Epithelial cell of proximal tubule (primary cell): Measurements from ENCODE around the gene TECPR1. TPM values are rescaled to one million over a fixed set of nuclear protein-coding genes. Genes with fewer than 3 reads are reported as not detected.

ENCODE experiments used
- DNase-seq: peaks from one replicate; pipeline ENCODE4 v3.0.0-alpha.2; 2011; ENCODE audit warnings: low read depth
- H3K4me3 ChIP-seq: 2 replicates; pipeline ENCODE4 v1.5.1; 2011; ENCODE audit warnings: low read depth, mild to moderate bottlenecking, low read length
- total RNA-seq: library from RNA; depleted of rRNA; stranded (reverse); fragments of >200 nt; gene quantifications from 2 replicates; pipeline ENCODE4 v1.2.3, GENCODE V29; 2015
- TF ChIP-seq, protein P1 (sequence below): conservative IDR thresholded peaks from 2 replicates; pipeline ENCODE4 v1.5.1; 2012; ENCODE audit warnings: low read depth, mild to moderate bottlenecking, low read length

TECPR1 gene
- total RNA-seq, 1 donor from 2014 or later: 16.7 TPM

DNA sequence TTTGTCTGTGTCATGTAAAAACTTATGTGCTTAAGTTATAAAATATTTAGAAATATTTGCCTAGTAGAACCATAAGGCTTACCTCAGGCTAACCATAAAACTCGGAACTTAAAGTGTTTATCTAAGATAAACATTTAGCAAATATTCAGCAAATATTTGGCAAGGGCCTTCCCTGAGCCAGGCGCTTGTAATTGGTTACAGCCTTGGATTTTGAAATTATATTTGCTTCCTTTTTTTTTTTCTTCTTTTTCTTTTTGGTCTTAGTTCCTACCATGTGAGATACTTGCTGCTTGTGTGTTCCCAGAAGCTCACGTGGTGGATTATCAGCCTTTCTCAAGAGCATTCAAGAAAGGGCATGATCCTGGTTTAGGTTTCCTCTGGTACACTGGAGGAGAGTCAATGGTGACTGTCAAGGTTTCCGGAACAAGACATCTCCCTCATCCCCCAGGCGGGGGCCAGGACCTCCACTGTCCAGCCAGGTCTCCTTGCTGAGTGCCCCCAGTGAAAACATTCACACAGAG, 24.3 kb upstream of the TECPR1 start:
- no peak for DNase-seq
- H3K4me3 ChIP-seq: no peak overlapping the region
- TF ChIP-seq, protein P1, sequence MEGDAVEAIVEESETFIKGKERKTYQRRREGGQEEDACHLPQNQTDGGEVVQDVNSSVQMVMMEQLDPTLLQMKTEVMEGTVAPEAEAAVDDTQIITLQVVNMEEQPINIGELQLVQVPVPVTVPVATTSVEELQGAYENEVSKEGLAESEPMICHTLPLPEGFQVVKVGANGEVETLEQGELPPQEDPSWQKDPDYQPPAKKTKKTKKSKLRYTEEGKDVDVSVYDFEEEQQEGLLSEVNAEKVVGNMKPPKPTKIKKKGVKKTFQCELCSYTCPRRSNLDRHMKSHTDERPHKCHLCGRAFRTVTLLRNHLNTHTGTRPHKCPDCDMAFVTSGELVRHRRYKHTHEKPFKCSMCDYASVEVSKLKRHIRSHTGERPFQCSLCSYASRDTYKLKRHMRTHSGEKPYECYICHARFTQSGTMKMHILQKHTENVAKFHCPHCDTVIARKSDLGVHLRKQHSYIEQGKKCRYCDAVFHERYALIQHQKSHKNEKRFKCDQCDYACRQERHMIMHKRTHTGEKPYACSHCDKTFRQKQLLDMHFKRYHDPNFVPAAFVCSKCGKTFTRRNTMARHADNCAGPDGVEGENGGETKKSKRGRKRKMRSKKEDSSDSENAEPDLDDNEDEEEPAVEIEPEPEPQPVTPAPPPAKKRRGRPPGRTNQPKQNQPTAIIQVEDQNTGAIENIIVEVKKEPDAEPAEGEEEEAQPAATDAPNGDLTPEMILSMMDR: no peak

DNA sequence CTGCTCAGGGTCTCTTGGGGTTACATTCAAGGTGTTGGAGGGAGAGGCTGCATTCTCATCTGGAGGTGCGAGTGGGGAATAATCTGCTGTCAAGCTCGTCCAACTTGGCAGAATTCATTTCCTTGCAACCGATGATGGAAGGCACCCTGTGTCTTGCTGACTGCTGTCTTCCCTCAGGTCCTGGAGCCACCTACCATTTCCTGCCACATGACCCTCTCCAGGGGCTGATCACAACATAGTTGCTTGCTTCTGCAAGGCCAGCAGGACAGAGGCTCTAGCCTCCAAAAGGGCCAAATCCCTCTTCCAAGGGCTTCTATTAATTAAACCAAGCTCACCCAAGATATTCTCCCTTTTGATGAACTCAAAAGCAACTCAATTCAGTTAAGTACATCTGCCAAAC, 15.3 kb upstream of the TECPR1 start:
- TF ChIP-seq, protein P1: no peak
- no peak for DNase-seq
- H3K4me3 ChIP-seq: no peak overlapping the region

DNA sequence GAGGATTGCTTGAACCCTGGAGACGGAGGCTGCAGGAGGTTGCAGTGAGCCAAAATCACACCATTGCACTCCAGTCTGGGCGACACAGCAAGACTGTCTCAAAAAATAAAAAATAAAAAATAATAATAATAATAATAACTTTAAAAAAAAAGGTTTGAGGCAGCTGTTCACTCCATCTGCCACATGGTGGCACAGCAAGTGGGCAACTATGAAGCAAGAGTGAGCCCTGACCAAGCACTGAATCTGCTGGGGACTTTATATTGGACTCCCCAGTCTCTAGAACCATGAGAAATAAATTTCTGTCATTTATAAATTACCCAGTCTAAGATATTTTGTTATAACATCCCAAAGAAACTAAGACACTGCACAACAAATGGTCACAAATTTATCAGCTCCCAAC, 14.8 kb upstream of the TECPR1 start:
- TF ChIP-seq, protein P1: peak; percentile 54
- DNase-seq: no peak
- H3K4me3 ChIP-seq: no peak overlapping the region

DNA sequence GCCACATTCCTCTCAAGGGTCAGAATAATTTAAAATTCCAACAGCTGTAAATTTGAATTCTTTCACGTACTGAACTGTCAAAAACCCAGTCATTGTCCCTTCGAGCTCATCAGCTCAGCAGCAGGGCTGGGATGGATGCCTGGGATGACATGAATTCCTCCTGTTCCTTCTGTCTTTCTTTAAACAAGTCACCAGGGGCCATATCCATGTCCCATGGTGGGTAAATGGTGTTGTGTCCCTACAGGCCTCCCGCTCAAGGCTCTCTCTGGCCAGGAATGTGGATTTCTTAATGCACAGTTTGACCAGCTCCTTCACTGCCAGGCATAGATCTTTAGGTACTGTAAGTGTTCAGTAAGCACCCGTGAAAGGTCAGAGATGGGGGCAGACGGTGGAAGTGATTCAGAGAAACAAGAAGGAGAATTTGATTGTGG, 13.8 kb upstream of the TECPR1 start:
- TF ChIP-seq, protein P1: no peak
- no peak overlapping the region for H3K4me3 ChIP-seq
- no peak for DNase-seq

DNA sequence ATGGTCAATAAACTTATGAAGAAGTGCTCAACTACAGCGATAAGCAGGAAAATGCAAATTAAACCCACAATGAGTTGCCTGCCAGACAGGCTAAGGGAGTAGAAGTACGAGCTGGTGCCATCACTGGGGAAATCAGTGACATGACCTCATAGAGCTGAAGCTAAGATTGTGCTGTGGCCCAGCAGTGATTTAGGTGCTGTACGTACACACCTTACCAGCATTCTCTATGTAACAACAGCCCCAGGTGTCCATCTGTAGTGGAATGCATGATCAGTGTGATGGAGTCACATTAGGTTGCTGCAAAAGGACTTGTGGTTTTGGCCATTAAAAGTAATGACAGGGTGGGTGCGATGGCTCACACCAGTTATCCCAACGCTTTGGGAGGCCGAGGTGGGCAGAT, 5.7 kb upstream of the TECPR1 start:
- TF ChIP-seq, protein P1: no peak
- H3K4me3 ChIP-seq: no peak overlapping the region
- DNase-seq: no peak

DNA sequence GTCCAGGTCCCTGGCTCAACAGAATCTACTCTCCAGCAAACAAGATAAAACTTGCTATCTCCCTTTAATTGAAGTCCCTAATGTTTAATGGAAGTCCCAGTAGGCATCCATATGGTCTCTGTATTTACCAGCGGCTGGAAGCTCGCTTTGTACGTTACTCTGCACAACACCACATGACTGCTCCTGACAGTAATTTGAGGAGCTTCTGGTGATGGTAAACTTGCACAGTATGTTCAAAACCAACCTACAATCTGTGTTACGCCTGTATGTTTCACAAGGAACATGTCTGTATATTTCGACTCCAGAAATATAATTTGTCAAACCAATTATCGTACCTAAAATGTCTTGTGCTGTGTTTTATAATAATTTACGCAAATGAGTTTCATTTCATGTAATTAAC, 4.4 kb upstream of the TECPR1 start:
- TF ChIP-seq, protein P1: no peak
- no peak for DNase-seq

DNA sequence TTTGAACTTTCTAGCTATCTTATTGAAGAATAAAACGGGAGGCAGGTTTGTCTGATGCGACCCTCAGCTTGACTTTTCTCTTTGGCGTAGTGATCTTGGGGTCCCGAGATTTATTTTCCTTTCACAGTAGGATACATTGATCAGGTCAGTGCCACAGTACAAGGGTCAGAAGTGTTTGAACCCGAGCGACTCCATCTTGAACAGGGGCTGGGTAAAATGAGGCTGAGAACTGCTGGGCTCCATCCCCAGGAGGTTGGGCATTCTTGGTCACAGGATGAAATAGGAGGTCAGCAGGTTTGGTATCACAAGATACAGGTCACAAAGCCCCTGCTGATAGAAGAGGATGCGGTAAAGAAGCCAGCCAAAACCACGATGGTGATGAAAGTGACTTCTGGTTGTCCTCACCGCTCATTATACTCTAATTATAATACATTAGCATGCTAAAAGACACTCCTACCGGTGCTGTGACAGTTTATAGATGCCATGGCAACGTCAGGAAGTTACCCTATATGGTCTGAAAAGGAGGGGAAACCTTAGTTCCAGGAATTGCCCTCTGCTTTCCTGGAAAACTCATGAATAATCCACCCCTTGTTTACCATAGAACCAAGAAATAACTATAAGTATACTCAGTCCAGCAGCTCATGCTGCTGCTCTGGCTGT, 3.0 kb upstream of the TECPR1 start:
- TF ChIP-seq, protein P1: no peak
- DNase-seq: no peak
- no peak overlapping the region for H3K4me3 ChIP-seq

More for the DNA sequence above, 4.4 kb upstream of the TECPR1 start:
- no peak overlapping the region for H3K4me3 ChIP-seq
